GM23338 (cell line): Measurements from ENCODE around the gene DEFB123.
"Not testable (repeated sequence)": the region's sequence is repeated elsewhere in the genome, so short reads cannot be mapped to it uniquely, and the experiment has no call there.

Source experiments
- CREB1 ChIP-seq: fragments of 250-450 bp; sonication (Bioruptor Pico); IDR thresholded peaks from 2 replicates; pipeline ENCODE4 v1.5.0; 2020; ENCODE audit warnings: low read depth, mild to moderate bottlenecking, moderate library complexity
- CTCF ChIP-seq, 2 experiments: fragments of 200-600 bp in 1 of 2; sonication (generic) in 1 of 2; conservative IDR thresholded peaks; 2 replicates each; pipeline versions ENCODE4 v1.5.1 to v1.6.1; 2016 to 2017; ENCODE audit warnings: antibody characterized with exemption in 2 of 2, low read depth in 2 of 2, mild to moderate bottlenecking in 2 of 2, moderate library complexity in 1 of 2
- ETS1 ChIP-seq: IDR thresholded peaks from 2 replicates; pipeline ENCODE4 v1.6.1; 2016; ENCODE audit warnings: antibody characterized with exemption
- EZH2 ChIP-seq: fragments of 200-600 bp; sonication (generic); IDR thresholded peaks from one replicate; pipeline ENCODE4 v1.8.0; 2017; ENCODE audit warnings: antibody characterized with exemption, mild to moderate bottlenecking, low read depth; ENCODE audit not compliant: unreplicated experiment
- EZH2phosphoT487 ChIP-seq: fragments of 200-600 bp; sonication (generic); IDR thresholded peaks from one replicate; pipeline ENCODE4 v1.8.1; 2018; ENCODE audit warnings: antibody characterized with exemption; ENCODE audit not compliant: unreplicated experiment
- JUNB ChIP-seq: IDR thresholded peaks from one replicate; pipeline ENCODE4 v1.6.1; 2016; ENCODE audit warnings: antibody characterized with exemption; ENCODE audit not compliant: unreplicated experiment
- NANOG ChIP-seq: IDR thresholded peaks from 2 replicates; pipeline ENCODE4 v1.6.1; 2016; ENCODE audit warnings: antibody characterized with exemption, borderline replicate concordance
- POLR2AphosphoS5 ChIP-seq: IDR thresholded peaks from 2 replicates; pipeline ENCODE4 v1.6.1; 2016; ENCODE audit warnings: antibody characterized with exemption, low read depth
- REST ChIP-seq: IDR thresholded peaks from one replicate; pipeline ENCODE4 v1.6.1; 2018; ENCODE audit warnings: antibody characterized with exemption; ENCODE audit not compliant: unreplicated experiment
- STAT1 ChIP-seq: IDR thresholded peaks from one replicate; pipeline ENCODE4 v1.6.1; 2016; ENCODE audit warnings: antibody characterized with exemption; ENCODE audit not compliant: unreplicated experiment
- ZNF114 ChIP-seq: fragments of 250-450 bp; sonication (Bioruptor Pico); IDR thresholded peaks from 2 replicates; pipeline ENCODE4 v1.5.0; 2020; ENCODE audit warnings: mild to moderate bottlenecking, moderate library complexity
- ZNF331 ChIP-seq: fragments of 250-450 bp; sonication (Bioruptor Pico); IDR thresholded peaks from 2 replicates; pipeline ENCODE4 v1.5.0; 2020; ENCODE audit warnings: low read depth, mild to moderate bottlenecking, moderate library complexity

GRCh38 chr20:31470946-31471345 lies 30.5 kb downstream of the DEFB123 start:
- TF ChIP-seq CTCF (conservative IDR thresholded peaks at IDR 0.05; ENCODE audit: low read depth in 2 of 2); EZH2; CREB1 (CRISPR knock-in tag); POLR2AphosphoS5; NANOG; JUNB; REST; ZNF331; EZH2phosphoT487; STAT1; ETS1; ZNF114: not testable (repeated sequence)
